A549 (cell line): Measurements from ENCODE around the gene ROBO1.

ENCODE experiments used
- CTCF ChIP-seq: fragments of >200 bp; sonication (Bioruptor Twin); formaldehyde crosslinking; IDR thresholded peaks from 3 replicates; pipeline ENCODE4 v1.5.1; 2016
- EHMT2 ChIP-seq: fragments of 200-600 bp; sonication (generic); IDR thresholded peaks from 2 replicates; pipeline ENCODE4 v1.6.1; 2016; ENCODE audit warnings: antibody characterized with exemption, low read depth, mild to moderate bottlenecking, moderate library complexity
- EP300 ChIP-seq, 2 experiments: fragments of >200 bp; sonication (Bioruptor Twin); formaldehyde crosslinking; IDR thresholded peaks; 2 replicates in 1 of 2; 3 replicates in 1 of 2; pipeline ENCODE4 v1.6.1; 2016 to 2017
- HDAC2 ChIP-seq: fragments of 200-600 bp; sonication (generic); IDR thresholded peaks from 2 replicates; pipeline ENCODE4 v1.6.1; 2016
- JUNB ChIP-seq: fragments of >200 bp; sonication (Bioruptor Twin); formaldehyde crosslinking; IDR thresholded peaks from 2 replicates; pipeline ENCODE4 v1.6.1; 2016
- POLR2A ChIP-seq: IDR thresholded peaks from 2 replicates; pipeline ENCODE4 v1.6.1; 2012; ENCODE audit warnings: mild to moderate bottlenecking, low read length
- REST ChIP-seq: fragments of 200-600 bp; sonication (generic); IDR thresholded peaks from 2 replicates; pipeline ENCODE4 v1.6.1; 2016; ENCODE audit warnings: antibody characterized with exemption, mild to moderate bottlenecking, moderate library complexity
- RNF2 ChIP-seq: fragments of 200-600 bp; sonication (generic); IDR thresholded peaks from 2 replicates; pipeline ENCODE4 v1.6.1; 2016; ENCODE audit warnings: low read depth, mild to moderate bottlenecking, antibody characterized with exemption, moderate library complexity, borderline replicate concordance
- SMC3 ChIP-seq: fragments of >200 bp; sonication (Bioruptor Twin); formaldehyde crosslinking; IDR thresholded peaks from 3 replicates; pipeline ENCODE4 v1.6.1; 2018; ENCODE audit warnings: inconsistent platforms
- USF2 ChIP-seq: fragments of 450-650 bp; IDR thresholded peaks from 2 replicates; pipeline ENCODE4 v1.6.1; 2014; ENCODE audit warnings: antibody characterized with exemption
- ZC3H11A ChIP-seq: fragments of 450-650 bp; IDR thresholded peaks from 2 replicates; pipeline ENCODE4 v1.6.1; 2014; ENCODE audit warnings: antibody characterized with exemption, mild to moderate bottlenecking

- no peak for TF ChIP-seq CTCF
- TF ChIP-seq SMC3 = no peak
- TF ChIP-seq POLR2A = no peak
- TF ChIP-seq ZC3H11A = no peak
- TF ChIP-seq USF2 = no peak
- no peak for TF ChIP-seq EHMT2
- no peak for TF ChIP-seq EP300 (IDR thresholded peaks at IDR 0.05)
- no peak for TF ChIP-seq REST
- TF ChIP-seq RNF2 = no peak
- TF ChIP-seq JUNB = no peak
- TF ChIP-seq HDAC2 = no peak
Observed at GRCh38 chr3:78991656-78992055, 776.1 kb downstream of the ROBO1 start.
